ENCODE results near the gene PCSK6. TPM values are rescaled to one million over a fixed set of nuclear protein-coding genes. Genes with fewer than 3 reads are reported as not detected.

Gene PCSK6
- total RNA-seq, 1 experiment from 2014 or later = 69.5 TPM

GRCh38 chr15:101401286-101401685, 88.2 kb downstream of the PCSK6 start:
- H3K27me3 ChIP-seq (replicated peaks; ENCODE audit: control insufficient read depth, insufficient read depth, low read length) = no peaks in the 10 kb centered on the region
- no peaks in the 10 kb centered on the region for H3K9me3 Mint-ChIP-seq (ENCODE audit: unreplicated experiment)
- H3K36me3 ChIP-seq (ENCODE audit: control insufficient read depth, insufficient read depth, low read length) = no peaks in the 10 kb centered on the region
- no peak overlapping the region for H3K27ac Mint-ChIP-seq (ENCODE audit: unreplicated experiment)
- H3K9me3 ChIP-seq = no peaks in the 10 kb centered on the region
- peaks cover 42% of the 10 kb centered on the region for H3K36me3 Mint-ChIP-seq (ENCODE audit: insufficient read depth, unreplicated experiment)
- BruUV-seq (replicated peaks) = no TSS peak
- CTCF ChIA-PET = no interaction called here
- intact Hi-C loops (cut with micrococcal nuclease; ENCODE audit: unreplicated experiment) = no loop called here
- POLR2A ChIA-PET = no interaction called here
- no peaks in the 10 kb centered on the region for H3K4me1 ChIP-seq
- no peaks in the 10 kb centered on the region for H3K4me1 Mint-ChIP-seq (ENCODE audit: low read depth, unreplicated experiment)
- no peak overlapping the region for H3K4me3 Mint-ChIP-seq (ENCODE audit: unreplicated experiment)
- no peaks in the 10 kb centered on the region for H3K27me3 Mint-ChIP-seq (ENCODE audit: insufficient read depth, unreplicated experiment)
- H3K4me3 ChIP-seq (ENCODE audit: low read depth, low read length) = no peak overlapping the region
- DNase-seq = no peak
- no peak for TF ChIP-seq CTCF (IDR thresholded peaks at IDR 0.05; ENCODE audit: insufficient read depth in 1 of 2, low read depth in 1 of 2, low read length in 1 of 2, severe bottlenecking in 1 of 2, unreplicated experiment in 1 of 2)

DNA sequence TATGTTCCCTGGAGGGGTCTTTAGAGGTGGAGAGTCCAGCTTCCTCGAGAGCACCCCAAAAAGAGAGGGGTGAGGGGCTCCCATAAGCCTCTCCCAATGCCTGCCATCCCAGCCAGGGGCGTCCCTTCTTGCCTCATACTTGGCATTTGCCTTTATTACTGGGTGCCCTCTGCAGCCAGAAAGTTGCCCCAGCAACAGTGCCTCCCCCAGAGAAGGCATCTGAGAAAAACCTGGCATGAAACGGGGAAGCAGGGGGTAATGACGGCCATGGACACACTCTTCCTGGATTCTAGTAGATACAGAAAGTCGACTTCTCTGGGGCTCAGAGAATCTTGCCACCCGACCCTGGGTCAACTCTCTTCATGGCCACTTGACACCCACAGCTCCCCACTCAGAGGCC, 90.1 kb downstream of the PCSK6 start:
- Mint-ChIP-seq H3K4me3 (ENCODE audit: unreplicated experiment) (no peak overlapping the region), H3K27ac (ENCODE audit: unreplicated experiment) (no peak overlapping the region), H3K4me1 (ENCODE audit: low read depth, unreplicated experiment) (no peaks in the 10 kb centered on the region), H3K9me3 (ENCODE audit: unreplicated experiment) (no peaks in the 10 kb centered on the region), H3K36me3 (ENCODE audit: insufficient read depth, unreplicated experiment) (peaks cover 23% of the 10 kb centered on the region), H3K27me3 (ENCODE audit: insufficient read depth, unreplicated experiment) (no peaks in the 10 kb centered on the region)
- CTCF ChIA-PET = no interaction called here
- DNase-seq = no peak
- no TSS peak for BruUV-seq (replicated peaks)
- H3K4me3 ChIP-seq (ENCODE audit: low read depth, low read length) = no peak overlapping the region
- no peaks in the 10 kb centered on the region for H3K9me3 ChIP-seq
- no peaks in the 10 kb centered on the region for H3K4me1 ChIP-seq
- POLR2A ChIA-PET = no interaction called here
- intact Hi-C loops (cut with micrococcal nuclease; ENCODE audit: unreplicated experiment) = no loop called here
- no peaks in the 10 kb centered on the region for H3K27me3 ChIP-seq (replicated peaks; ENCODE audit: control insufficient read depth, insufficient read depth, low read length)
- H3K36me3 ChIP-seq (ENCODE audit: control insufficient read depth, insufficient read depth, low read length) = no peaks in the 10 kb centered on the region
- no peak for TF ChIP-seq CTCF (IDR thresholded peaks at IDR 0.05; ENCODE audit: insufficient read depth in 1 of 2, low read depth in 1 of 2, low read length in 1 of 2, severe bottlenecking in 1 of 2, unreplicated experiment in 1 of 2)

DNA sequence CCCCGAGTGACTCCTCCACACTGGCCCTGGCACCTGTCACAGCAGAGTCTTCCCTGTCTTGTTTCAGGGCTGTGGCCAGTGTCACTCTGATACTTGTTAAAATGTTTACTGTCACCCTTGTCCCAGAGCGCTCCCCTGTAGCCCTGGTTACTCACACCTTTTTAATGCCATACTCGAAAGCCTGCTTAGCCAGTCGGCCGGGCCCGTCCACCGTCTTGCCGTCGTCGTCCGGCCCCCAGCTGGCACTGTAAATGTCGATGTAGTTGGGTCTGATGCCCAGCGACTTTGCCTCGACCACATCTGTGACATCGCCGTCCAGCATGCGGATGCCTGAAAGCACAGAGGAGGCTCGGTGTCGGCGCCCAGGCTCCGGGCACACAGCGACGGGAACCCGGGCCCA, 91.3 kb downstream of the PCSK6 start:
- Mint-ChIP-seq H3K36me3 (ENCODE audit: insufficient read depth, unreplicated experiment) (peaks cover 16% of the 10 kb centered on the region), H3K27ac (ENCODE audit: unreplicated experiment) (no peak overlapping the region), H3K9me3 (ENCODE audit: unreplicated experiment) (no peaks in the 10 kb centered on the region), H3K27me3 (ENCODE audit: insufficient read depth, unreplicated experiment) (no peaks in the 10 kb centered on the region), H3K4me3 (ENCODE audit: unreplicated experiment) (no peak overlapping the region), H3K4me1 (ENCODE audit: low read depth, unreplicated experiment) (no peaks in the 10 kb centered on the region)
- Histone ChIP-seq H3K9me3 (no peaks in the 10 kb centered on the region), H3K36me3 (ENCODE audit: control insufficient read depth, insufficient read depth, low read length) (no peaks in the 10 kb centered on the region), H3K4me1 (no peaks in the 10 kb centered on the region), H3K4me3 (ENCODE audit: low read depth, low read length) (no peak overlapping the region), H3K27me3 (replicated peaks; ENCODE audit: control insufficient read depth, insufficient read depth, low read length) (no peaks in the 10 kb centered on the region)
- no peak for DNase-seq
- CTCF ChIA-PET = no interaction called here
- no peak for TF ChIP-seq CTCF (IDR thresholded peaks at IDR 0.05; ENCODE audit: insufficient read depth in 1 of 2, low read depth in 1 of 2, low read length in 1 of 2, severe bottlenecking in 1 of 2, unreplicated experiment in 1 of 2)
- POLR2A ChIA-PET = no interaction called here
- intact Hi-C loops (cut with micrococcal nuclease; ENCODE audit: unreplicated experiment) = no loop called here
- no TSS peak for BruUV-seq (replicated peaks)

Measured in Caco-2 (cell line).